Measurements from ENCODE around the gene THTPA. TPM values are rescaled to one million over a fixed set of nuclear protein-coding genes. Genes with fewer than 3 reads are reported as not detected.
A peak's percentile ranks its signal among the peaks of the same experiment; 100 is the strongest.

THTPA gene, protein sequence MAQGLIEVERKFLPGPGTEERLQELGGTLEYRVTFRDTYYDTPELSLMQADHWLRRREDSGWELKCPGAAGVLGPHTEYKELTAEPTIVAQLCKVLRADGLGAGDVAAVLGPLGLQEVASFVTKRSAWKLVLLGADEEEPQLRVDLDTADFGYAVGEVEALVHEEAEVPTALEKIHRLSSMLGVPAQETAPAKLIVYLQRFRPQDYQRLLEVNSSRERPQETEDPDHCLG
- 19.5 and 25.8 TPM in 2 replicates for total RNA-seq (2014; rRNA removed; shearing (Covaris generic))
- 21.1 and 23.1 TPM in 2 replicates for polyA plus RNA-seq (2015; cell fraction: cytosol; rRNA removed)
- polyA plus RNA-seq (2015; cell fraction: nucleus; rRNA removed) = 31.6 and 34.4 TPM in 2 replicates

DNA sequence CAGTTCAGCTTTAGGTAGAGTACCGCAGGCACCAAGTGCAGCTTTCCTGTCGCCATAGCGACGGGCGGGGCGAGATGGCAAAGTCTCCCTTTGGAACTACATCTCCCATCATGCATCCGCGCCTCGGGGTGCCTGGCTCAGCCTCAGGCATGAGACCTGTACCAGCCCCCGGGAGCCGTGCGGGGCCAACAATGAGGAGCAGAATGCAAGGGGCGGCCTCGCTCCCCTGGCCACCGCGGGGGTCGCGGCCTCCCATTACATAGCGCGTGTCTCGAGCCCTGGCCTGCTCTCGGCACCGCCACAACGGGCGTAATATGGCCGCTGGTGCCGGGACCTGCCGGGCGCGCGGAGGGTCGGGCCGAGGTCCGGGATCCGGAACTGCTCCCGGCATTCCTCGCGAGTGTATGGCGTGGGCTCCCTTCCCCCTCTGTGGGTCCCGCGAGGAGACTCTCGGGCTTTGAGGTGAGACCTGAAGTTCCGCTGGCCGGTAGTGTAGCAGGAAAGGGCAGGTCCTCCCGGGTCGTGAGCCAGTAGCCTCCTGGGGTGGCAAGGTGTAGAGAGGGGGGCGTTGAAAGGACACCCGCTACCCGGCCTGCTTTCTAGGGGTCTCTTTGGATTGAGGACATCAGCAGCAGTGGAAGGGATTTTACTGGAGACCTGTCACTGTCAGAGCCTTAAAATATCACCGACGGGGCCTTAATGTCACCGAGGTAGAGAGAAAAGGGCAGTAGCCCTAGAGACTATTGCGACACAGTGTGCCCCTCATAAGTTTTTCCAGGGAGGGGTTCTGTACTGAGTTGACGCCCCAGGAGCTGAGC, at the start of gene THTPA:
Gene THTPA (plus strand): TSS at position 390 of the 818 bp plus-strand sequence. CDS start 487 bp downstream, outside the sequence.
- DNase-seq (ENCODE audit: low read depth) = peak; percentile 88

DNA sequence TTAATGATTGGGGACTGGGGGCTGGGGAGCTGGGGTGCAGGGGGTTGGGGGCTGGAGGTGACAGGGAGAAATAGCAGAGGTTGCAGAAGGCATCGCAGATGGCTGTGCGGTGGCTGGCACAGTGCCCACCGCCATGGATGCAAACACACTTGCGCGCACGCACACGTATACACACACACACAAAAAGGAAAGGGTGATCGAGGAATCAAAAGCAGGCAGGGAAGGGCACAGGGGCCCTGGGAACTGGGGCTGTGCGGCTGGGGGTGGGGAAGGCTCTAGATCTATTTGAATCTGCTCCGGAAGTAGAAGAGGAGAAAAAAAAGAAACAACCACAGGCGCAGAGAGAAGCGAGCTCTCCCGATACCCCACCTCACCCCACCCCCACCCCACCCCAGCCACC, 43.9 kb upstream of the THTPA start:
- DNase-seq (ENCODE audit: low read depth) = no peak

DNA sequence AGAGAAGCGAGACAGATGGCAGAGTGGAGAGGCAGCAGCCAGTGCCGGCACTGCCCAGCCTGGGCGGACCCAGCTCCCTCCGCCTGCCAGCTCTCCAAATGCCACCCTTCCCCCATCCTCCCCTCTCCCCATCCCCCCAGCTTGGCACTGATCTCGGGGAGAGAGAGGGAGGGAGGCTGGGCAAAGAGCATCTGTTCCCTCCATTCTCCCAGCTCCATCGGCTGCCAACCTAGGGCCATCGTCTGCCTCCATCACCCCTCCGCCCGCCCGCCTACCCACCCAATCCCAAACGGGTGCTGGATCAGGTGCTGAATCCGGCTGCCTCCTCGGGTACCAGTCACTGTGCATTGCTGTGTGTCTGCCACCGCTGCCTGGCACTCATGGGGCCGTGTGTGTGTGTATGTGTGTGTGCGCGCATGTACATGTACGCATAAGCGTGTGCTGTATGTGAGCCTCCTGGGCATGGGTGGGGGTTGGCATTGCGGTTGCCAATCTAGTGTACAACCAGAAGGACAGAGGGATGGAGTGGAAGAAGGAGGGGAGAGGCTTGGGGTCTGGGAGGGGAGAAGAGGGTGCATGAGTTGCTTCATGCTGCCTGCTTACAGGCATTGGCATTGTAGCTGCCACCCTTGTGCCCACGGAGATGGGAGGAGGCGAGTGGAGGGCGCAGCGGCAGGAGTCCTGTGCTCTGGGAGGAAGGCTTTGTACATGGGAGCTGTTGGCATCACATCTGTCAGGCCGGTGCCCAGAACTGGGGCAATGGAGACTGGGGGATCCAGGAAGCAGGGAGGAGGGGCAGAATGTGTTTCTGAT, 42.9 kb upstream of the THTPA start:
- DNase-seq (ENCODE audit: low read depth) = no peak

DNA sequence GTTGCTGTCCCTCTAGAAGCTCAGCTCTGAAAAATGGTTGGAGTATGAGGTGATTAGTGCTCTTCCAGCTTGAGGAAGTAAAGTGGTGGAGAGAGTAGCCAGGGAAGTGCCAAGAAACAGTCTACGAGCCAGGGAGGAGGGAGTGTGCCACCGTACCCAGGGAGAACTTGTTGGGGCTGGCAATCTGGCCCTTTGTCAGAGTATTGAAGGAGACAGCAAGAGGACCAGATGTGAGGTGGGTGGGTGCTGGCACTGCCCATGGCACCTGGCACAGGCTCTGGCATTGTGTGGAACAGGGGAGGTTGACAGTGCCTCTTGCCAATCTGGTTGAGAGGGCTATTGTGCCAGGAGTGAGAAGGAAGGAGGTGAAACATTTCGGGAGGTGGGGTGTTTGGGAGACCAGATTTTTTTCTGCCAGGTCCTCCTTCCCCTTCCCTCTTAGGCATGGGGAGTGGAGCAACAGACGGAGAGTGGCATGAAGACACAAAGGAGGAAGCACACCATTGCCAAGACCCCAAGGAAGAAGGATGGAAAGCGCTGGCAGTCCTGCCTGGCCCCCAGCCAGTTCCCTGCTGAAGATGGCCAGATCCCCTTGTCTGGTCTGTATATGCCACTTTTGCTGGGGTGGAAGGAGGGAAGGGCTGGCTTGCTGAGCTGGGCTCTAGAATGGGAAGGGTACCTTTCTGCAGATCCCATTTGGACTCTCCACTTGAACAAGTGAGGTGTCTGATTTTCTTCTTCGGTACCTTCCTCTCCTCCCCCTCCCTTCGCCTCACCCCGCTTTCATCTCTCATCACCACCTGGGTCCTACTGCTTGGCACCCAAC, 42.0 kb upstream of the THTPA start:
- DNase-seq (ENCODE audit: low read depth) = no peak

DNA sequence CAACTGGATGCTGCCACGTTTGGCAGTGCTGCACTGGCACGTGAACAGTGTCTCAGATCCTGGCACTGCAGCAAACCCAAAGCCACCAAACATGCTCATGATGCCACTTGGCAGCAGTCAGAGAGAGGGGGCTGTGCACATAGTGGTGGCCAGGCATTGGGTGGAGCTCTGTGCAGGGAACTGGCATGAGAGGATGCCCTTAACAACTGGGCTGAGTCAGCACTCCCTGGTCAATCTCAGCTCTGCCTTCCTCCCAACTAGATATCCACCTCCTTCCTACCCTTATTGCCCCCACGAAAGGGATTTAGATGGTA, 41.5 kb upstream of the THTPA start:
- no peak for DNase-seq (ENCODE audit: low read depth)

DNA sequence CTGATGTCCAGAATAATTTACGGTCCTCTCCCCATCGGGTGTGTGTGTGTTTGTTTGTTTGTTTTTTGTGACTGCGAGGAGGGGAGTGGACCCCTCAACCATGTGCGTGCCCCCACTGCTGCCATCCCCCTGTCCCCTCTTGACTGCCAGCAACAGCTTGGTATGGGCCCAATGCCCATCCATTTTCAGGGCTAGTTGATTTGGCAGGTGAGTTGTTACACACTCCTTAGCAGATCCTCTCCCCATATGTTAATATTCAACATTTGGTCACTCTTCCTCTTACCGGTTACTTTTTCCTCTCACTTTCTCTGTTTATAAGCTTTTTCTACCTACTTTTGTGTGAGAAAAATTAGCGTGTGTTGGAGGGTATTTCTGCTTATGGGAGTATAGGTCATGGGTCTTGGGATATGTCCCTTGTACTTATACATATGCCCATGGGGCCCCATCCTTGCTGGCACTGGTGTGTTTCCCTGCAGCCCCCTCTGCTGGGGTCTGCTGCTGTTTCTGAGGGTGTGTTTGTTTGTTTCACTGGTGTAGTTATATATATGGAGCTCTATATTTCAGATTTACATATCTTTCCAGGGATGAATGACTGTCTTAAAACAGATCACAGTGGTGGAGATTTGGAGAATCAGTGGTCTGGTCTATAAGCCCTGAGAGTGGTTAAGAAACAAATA, 38.3 kb upstream of the THTPA start:
- no peak for DNase-seq (ENCODE audit: low read depth)

DNA sequence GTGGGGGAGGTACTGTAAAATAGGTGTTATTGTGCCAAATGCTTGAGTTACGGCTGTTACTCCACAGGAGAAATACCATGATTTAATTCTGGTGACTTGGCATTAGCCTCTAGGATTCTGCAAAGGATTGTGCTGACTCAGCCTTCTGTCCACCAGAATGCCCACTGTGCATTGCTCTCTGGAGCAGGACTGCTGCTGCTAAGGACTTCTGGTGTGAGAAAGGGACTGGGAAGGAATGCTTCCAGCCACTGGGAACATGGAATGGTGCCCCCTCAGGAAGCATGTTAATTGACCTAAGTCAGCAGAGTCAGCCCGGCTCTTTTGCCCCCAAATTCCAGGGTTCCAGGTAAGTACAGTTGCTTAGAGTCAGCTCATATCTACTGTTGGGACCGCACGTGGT, 37.4 kb upstream of the THTPA start:
- DNase-seq (ENCODE audit: low read depth) = no peak

DNA sequence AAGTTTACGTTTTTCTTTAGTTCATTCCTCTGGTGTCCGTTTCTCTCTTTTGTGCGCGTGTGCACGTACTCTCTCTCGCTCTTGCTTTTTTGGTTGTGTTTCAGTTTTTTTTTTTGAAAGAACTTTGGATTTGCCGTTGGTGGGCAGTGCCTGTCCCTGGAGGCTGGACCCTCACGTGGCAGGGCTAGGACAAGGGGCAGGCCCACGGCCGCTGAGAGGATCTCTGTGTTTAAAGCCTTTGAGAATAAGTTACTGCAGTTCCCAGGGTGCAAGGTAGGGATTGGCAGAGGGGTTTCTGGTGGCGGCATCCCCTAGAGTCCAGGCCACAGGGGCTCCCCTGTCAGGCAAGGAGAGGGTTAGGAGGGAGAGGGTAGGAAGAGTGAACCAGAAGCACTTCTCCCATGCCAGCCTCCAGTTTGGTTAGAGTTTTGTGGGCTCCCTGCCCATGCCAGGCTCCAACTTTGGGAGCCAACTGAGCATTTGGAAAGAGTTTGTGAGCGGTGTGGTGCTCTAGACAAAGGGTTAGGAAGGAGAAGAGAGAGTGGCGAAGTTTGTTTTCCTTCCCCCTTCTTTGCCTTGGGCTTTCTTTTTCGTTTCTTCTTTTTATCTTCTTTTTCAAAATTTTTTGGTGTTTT, 35.1 kb upstream of the THTPA start:
- no peak for DNase-seq (ENCODE audit: low read depth)

DNA sequence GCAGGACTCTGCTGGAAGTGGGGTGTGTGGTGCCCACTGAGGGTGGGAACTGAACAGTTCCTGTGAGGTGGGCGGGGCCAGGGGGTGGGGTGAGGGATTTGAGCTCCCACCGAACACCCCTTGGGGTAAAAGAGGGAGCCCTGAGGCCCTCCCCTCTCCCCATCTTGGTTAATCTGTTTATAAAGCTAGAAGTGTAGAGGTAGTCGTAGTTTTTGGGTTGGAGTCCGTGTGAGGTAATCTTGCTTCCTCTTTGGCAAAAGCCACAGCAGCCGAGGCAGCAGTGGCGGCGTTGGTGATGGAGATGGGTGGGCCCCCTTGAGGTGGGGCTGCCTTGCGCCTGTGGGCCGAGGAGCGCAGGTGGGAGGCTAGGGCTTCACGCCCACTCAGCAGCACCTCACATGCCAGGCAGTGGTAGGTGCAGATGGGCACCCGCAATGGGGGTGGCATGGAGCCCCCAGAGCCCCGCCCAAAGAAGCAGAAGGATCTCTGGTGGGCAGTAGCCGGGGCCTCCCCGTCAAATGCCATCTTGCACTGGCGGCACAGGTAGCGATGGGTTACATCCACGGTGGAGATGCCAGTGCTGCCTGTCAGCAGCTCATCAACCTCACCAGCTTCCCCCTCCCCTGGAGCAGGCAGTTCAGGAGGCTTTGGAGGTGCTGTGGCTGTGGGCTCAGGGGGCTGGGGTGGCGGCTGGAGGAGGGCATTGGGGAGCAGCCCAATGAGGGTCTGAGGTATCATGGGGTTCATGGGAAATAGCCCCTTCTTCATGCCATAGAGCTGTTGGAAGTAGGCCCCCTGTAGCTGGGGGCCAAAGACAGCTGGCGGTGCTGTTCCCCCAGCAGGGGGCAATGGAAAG, 34.1 kb upstream of the THTPA start:
- DNase-seq (ENCODE audit: low read depth) = no peak

DNA sequence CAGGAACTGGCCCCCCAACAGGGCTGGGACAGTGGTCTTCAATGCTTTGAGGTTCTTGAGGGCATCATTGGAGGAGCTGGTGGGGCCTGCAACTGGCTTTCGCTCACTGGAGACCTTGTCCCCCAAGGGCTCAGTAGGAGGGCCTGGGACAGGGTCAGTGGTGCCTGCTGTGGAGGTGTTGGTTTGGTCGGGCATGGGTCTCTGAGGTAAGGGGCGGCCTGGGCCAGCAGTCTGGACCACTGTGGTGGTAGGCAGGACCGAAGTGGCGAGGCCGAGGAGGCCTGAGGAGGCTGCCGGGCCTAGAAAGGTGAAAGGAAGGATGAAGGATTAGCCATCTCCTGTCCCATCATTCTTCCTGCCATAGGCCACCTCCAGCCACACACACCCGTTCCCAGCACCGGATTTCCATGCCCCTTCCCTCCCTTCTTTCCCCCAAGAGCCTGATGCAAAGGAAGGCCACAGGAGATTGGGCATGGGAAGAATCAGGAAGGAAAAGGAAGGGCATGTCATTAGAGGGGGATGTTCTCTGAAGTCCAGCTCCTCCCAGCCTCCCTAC, 33.4 kb upstream of the THTPA start:
- DNase-seq (ENCODE audit: low read depth) = no peak

DNA sequence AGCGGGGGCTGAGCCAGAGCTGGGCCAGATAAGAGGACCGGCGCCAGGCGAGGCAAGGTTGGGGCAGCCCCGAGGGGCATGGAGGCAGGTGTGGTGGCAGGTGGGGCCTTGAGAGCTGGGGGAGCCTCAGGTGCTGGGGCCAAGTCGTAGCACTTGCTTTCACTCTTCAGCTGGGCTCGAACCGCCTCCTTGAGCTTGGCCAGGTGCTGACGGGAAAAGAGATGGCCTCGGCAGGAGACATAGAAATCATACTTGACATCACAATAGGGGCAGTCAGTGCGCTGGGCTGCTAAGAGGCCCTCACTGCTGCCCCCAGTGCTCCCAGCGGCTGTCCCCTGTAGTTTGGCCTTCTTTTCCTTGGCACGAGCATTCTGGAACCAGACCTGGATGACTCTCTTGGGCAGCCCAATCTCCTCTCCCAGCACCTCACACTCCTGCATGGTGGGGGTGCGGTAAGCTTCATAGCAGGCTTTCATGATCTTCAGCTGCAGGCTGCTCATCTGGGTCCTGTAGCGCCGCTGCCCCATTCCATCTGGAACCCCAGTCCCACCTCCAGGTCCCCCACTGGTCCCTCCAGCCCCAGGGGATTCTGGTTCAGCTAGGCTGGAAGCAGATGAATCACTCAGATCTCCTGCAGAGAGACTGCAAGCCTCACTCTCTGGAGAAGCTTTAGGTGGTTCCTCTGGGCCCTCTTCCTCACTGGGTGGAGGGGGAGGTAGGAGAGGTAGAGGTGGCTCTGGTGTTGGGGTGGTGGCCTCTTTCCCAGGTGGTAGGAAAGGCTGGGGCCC, 32.6 kb upstream of the THTPA start:
- no peak for DNase-seq (ENCODE audit: low read depth)

DNA sequence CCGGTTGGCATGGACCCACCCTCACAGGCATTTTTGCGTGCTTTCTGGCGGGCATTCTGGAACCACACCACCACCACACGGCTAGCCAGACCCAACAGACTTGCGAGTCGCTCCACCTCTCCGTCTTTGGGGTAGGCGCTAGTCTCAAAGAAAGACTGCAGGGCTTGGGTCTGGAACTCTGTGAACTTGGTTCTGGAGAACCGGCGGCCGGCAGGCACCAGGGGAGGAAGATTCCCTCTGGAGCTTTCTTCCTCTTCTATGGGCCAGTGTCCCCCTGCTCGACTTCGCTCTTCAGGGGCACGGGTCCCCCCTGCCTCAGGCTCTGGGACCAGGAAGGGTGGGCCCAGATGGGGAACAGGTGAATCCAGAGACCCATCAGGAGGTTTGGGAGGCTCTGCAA, 31.1 kb upstream of the THTPA start:
- DNase-seq (ENCODE audit: low read depth) = no peak

DNA sequence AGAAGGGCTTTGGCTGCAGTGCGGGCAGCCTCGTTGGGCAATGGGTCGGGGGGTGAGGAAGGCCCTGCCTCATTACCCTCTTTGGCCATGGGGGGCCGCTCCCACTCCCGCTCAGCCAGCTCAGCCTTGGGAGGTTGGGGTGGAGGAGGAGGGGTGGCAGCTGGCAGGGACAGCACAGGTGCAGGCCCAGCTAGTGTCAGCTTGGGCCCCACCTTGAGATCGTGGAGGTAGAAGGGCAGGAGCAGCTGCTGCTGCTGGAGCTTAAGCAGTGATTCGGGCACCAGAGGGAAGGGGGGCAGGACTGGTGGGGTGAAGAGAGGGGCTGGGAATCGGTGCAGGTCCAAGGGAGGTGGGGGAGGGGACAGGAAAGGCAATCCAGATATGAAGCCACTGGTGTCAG, 30.5 kb upstream of the THTPA start:
- no peak for DNase-seq (ENCODE audit: low read depth)

DNA sequence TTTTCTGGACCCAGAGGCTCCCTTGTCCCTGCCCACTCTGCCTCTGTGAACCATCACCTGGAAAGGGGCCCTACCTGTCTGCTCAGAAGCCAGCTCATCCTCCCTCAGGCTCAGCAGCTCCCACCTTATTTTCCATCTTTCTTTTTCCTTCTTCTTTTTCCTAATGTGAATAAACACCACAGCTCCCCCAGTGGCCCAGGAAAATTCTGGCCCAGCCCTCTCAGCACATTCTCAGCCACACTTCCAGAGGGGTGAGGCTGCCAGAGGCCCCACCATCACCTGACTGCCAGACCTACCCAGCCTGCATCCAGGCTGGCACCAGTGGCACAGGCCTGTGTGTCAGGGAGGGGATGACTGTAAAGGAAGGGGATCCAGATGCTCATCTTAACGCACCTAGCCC, 27.5 kb upstream of the THTPA start:
- DNase-seq (ENCODE audit: low read depth) = peak; percentile 10

DNA sequence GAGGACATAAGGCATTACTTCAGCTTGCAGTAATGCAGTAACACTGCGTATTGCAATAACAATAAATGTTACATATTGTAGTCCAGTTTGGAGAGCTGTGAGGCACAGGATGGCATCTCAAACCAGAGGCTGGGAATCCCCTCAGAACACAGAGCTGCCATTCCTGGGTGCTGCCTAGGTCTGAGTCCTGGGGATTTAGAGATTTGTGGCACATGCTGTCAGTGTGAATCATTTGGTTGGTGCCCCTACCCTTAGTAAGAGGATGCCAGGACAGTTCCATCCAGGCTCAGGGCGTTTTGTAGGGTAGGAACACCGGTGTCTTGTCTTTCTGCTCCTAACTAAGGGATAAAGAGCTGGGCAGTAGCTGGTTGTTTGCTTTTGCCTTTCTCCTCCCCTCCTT, 27.1 kb upstream of the THTPA start:
- DNase-seq (ENCODE audit: low read depth) = no peak

DNA sequence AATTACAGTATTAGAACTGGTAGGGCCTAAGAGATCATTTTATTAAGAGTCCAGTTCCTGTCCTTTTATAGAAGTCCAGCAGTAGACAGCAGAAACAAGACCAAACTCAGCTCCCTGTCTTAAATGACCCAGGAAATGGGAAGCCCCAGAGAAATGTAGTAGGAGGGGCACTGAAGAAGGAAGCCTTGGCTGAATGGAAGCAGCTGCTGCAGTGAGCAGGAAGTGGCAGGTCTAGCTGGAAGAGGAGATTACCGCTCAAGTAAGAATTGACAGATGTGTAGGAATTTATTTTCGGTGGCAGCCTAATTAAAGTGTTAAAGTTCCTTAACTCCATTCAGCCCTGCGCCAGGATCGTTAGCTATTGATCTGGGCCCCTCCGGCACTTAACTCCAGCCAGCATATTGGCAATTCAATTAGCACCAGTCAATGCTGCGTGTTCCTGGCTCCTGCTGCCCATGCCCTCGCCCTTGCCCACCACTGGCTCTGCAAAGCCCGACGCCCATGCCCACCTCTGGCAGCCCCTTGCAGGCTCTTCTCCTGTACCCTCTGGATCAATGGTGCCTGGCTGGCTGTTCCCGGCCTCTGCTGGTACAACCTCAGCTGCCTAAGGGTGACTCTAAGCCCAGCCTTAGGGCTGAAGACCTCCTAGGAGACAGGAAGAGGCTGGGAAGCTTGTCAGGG, 25.6 kb upstream of the THTPA start:
- no peak for DNase-seq (ENCODE audit: low read depth)

DNA sequence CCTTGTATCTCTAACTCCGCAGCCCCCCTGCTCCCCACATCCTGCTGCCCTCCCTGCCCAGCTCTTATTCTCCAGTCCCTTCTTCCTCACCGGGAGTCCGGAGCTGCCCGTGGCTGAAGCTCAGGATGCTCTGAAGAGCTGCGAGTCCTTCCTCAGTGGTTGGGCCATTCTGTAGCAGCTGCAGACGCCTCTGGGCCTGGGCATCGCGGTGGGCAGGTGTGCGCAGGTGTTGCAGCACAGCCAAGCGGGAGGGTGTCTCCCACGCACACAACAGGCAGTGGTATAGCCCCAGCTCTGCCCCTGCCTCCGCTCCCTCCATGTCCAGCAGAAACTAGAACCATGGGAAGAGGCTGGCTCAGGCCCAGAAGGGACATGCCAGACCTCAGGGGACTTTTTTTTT, 24.7 kb upstream of the THTPA start:
- DNase-seq (ENCODE audit: low read depth) = no peak

Data from HT1080 (cell line).